Central memory CD8-positive, alpha-beta T cell (primary cell): ENCODE results near the gene RNF112.

Experiments
- ATAC-seq: fragments of 150-1000 bp; cut with Tn5 transposase; replicated peaks from 2 replicates; pipeline ENCODE4 v1.10.0; 2022; ENCODE audit warnings: mild to moderate bottlenecking, moderate FRiP score, moderate number of reproducible peaks; ENCODE audit not compliant: poor library complexity, severe bottlenecking; ENCODE audit errors: extremely low read depth
- DNase-seq, 2 donors: peaks; one replicate each; pipeline ENCODE4 v3.0.0; 2021; ENCODE audit warnings: low spot score in 2 of 2
- H3K27ac Mint-ChIP-seq: one replicate; pipeline ENCODE4 v1.8.0; 2022; ENCODE audit warnings: low read depth, mild to moderate bottlenecking, moderate library complexity, mixed read lengths
- H3K27me3 Mint-ChIP-seq: one replicate; pipeline ENCODE4 v1.8.0; 2022; ENCODE audit warnings: mixed read lengths
- H3K36me3 Mint-ChIP-seq: one replicate; pipeline ENCODE4 v1.8.0; 2022; ENCODE audit warnings: mild to moderate bottlenecking, moderate library complexity, mixed read lengths; ENCODE audit not compliant: insufficient read depth
- H3K4me1 Mint-ChIP-seq: one replicate; pipeline ENCODE4 v1.8.0; 2022; ENCODE audit warnings: mixed read lengths
- H3K4me3 Mint-ChIP-seq: one replicate; pipeline ENCODE4 v1.8.0; 2022; ENCODE audit warnings: mild to moderate bottlenecking, moderate library complexity, mixed read lengths
- H3K9me3 Mint-ChIP-seq: one replicate; pipeline ENCODE4 v1.8.0; 2022; ENCODE audit warnings: mixed read lengths

RNF112 gene

GRCh38 chr17:19401321-19402010 is 9.6 kb upstream of the RNF112 start:
- Mint-ChIP-seq H3K4me3 (no peak overlapping the region), H3K4me1 (no peaks in the 10 kb centered on the region), H3K27me3 (no peaks in the 10 kb centered on the region), H3K27ac (no peak overlapping the region), H3K9me3 (no peaks in the 10 kb centered on the region), H3K36me3 (peaks cover 3% of the 10 kb centered on the region)
- DNase-seq, result no peak
- ATAC-seq, result no peak

- Mint-ChIP-seq H3K27ac (no peak overlapping the region), H3K36me3 (peaks cover 3% of the 10 kb centered on the region), H3K9me3 (no peaks in the 10 kb centered on the region), H3K4me3 (no peak overlapping the region), H3K27me3 (no peaks in the 10 kb centered on the region), H3K4me1 (no peaks in the 10 kb centered on the region)
- ATAC-seq, result no peak
- DNase-seq, result no peak
Observed at GRCh38 chr17:19402171-19402570, 8.9 kb upstream of the RNF112 start.

DNA sequence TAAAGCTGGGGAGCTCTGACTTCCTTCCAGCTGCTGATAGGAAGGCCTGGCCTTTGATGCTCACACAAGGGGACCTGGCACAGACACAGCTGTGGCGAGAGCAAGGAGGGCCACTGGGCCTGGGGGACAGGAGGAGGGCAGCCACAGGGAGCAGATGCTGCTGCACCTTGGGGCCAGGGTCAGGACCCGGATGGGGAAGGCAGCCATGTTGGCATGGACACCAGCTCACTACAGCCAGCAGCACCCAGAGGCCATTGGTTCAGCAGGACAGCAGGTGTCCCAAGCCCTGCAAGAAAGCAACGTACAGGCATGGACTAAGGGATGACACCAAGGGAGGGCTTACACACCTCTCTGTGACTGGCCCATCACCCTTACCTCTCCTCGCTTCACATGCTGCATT is 8.0 kb upstream of the RNF112 start:
- no peak for DNase-seq
- Mint-ChIP-seq H3K36me3 (peaks cover 3% of the 10 kb centered on the region), H3K27me3 (no peaks in the 10 kb centered on the region), H3K4me1 (no peaks in the 10 kb centered on the region), H3K27ac (no peak overlapping the region), H3K4me3 (no peak overlapping the region), H3K9me3 (no peaks in the 10 kb centered on the region)
- no peak for ATAC-seq

DNA sequence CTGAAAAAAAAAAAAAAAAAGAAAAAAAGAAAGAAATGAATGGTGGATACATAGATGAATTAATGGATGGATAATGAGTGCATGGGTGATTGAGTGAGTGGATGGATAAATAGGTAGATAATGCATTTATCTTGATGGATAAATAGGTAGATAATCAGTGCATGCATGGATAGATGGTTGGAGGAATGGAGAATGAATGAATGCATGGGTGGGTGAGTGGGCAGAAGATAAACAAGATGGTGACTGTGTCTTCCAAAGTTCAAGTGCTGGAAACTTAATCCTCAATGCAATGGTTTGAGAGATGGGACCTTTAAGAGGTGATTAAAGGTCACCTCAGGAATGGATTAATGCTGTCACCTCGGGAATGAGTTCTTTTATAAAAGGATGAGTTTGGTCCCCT is 6.8 kb upstream of the RNF112 start:
- Mint-ChIP-seq H3K4me3 (no peak overlapping the region), H3K9me3 (no peaks in the 10 kb centered on the region), H3K27me3 (no peaks in the 10 kb centered on the region), H3K36me3 (peaks cover 3% of the 10 kb centered on the region), H3K27ac (no peak overlapping the region), H3K4me1 (no peaks in the 10 kb centered on the region)
- DNase-seq (no peak), ATAC-seq (no peak)

DNA sequence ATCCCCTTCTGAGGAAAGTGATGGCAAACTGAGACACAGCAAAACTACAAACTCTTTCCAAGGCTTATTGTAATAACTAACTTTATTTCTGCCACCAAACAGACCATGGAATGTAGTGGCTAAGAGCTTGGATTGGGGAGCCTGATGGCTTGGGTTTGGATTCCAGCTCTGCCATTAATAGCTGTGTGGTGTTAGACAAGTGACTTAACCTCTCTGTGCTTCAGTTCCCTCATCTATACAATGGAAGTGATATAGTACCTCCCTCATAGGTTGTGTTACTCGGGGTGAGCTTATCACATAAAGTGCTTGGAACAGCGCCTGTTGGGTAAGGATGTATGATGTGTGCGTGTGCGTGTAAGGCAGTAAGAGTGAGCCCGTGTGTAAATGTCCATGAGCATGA is 5.9 kb upstream of the RNF112 start:
- H3K4me1 Mint-ChIP-seq, result no peaks in the 10 kb centered on the region
- no peak for DNase-seq
- H3K9me3 Mint-ChIP-seq, result no peaks in the 10 kb centered on the region
- H3K4me3 Mint-ChIP-seq, result no peak overlapping the region
- no peak for ATAC-seq
- H3K36me3 Mint-ChIP-seq, result peaks cover 3% of the 10 kb centered on the region
- no peak overlapping the region for H3K27ac Mint-ChIP-seq
- no peaks in the 10 kb centered on the region for H3K27me3 Mint-ChIP-seq

DNA sequence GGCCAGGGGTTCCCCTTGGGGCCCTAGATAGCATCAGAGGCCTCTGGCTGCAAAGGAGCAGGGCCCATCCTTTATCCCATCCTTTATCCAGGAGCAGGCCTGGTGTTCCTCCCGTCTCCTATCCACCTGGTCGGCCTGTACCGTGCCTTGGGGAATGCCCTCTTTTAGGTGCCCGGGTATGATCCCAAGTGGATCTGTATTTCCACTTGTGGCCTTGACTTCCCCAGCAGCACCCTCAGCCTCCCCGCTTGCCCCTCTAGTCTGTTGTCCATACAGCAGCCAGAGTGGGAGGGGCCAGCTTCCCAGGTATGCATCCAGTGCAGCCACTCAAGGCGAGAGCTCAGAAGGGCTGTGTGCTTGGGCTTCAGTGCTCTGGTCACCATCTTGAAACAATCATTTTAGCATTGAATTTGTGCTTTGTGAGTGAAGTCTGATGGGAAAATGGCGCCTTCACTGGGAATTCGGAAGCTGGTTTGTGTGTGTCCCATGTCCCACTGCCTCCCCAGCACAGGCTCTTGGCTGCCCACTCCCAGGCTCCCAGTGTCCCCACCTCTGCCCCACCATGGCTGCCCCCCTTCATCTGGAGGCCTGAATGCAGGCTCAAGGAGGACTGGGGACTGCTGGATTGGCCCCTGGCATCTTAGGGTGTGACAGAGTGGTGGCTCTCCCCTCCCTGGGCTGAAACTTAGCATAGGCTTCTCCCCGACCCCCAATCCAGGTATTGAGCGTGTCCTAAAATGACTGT is 3.3 kb upstream of the RNF112 start:
- Mint-ChIP-seq H3K4me3 (no peak overlapping the region), H3K27me3 (peaks cover under 1% of the 10 kb centered on the region), H3K36me3 (no peaks in the 10 kb centered on the region), H3K9me3 (no peaks in the 10 kb centered on the region), H3K27ac (no peak overlapping the region), H3K4me1 (no peaks in the 10 kb centered on the region)
- no peak for DNase-seq
- ATAC-seq, result no peak

DNA sequence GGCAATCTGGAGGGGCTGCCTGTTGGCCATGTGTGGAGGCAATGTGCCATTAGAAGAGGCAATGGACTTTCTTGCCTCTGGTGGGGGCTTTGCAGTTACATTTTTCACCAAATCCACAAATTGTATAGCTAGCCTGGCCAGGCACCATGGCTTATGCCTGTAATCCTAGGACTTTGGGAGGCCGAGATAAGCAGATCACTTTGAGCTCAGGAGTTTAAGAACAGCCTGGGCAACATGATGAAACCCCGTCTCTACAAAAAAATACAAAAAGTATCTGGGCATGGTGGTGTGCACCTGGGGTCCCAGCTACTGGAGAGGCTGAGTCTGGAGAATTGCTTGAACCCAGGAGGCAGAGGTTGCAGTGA is 2.7 kb upstream of the RNF112 start:
- ATAC-seq (no peak), DNase-seq (no peak)
- Mint-ChIP-seq H3K9me3 (no peaks in the 10 kb centered on the region), H3K27me3 (peaks cover 6% of the 10 kb centered on the region), H3K36me3 (no peaks in the 10 kb centered on the region), H3K27ac (no peak overlapping the region), H3K4me1 (no peaks in the 10 kb centered on the region), H3K4me3 (no peak overlapping the region)

DNA sequence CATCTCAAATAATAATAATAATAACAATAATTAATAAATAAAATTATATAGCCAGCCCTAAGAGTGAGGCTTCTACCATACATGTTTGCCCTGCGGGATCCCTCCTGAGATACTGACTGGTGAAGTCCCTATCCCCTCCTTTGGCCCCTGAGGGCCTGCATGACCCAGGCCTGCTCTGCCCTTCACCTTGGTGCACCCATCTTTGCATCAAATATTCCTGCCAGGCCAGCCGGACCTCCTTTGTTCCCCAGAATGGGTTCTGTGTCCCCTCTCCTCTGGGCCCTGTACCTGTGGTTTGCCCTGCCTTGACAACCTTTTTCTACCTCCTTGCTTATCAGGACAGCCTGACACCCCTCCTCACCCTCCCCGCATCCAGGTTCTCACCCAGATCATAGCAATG is 2.0 kb upstream of the RNF112 start:
- peaks cover 11% of the 10 kb centered on the region for H3K27me3 Mint-ChIP-seq
- H3K4me1 Mint-ChIP-seq, result no peaks in the 10 kb centered on the region
- no peak overlapping the region for H3K4me3 Mint-ChIP-seq
- no peak for ATAC-seq
- DNase-seq, result no peak
- H3K9me3 Mint-ChIP-seq, result no peaks in the 10 kb centered on the region
- no peaks in the 10 kb centered on the region for H3K36me3 Mint-ChIP-seq
- H3K27ac Mint-ChIP-seq, result no peak overlapping the region

DNA sequence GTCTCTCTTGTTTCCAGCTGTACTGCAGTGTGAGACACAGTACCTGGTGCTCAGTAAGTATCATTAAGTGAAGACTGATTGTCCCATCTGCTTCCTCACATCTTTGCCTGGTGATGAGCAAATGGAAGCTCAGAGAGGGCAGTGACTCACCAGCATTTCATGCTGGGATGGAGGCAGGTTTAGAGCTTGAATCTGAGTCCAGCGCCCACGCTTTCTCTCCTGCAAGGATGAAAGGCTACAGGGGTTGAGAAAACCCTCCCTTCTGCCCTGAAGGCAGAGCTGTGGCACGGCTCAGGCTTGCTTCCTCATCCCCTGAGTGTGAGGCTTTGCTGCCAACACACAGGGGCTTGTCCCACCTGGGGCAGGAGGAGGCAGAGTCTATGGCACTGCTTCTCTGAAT is 1.5 kb upstream of the RNF112 start:
- no peak for DNase-seq
- no peak for ATAC-seq

DNA sequence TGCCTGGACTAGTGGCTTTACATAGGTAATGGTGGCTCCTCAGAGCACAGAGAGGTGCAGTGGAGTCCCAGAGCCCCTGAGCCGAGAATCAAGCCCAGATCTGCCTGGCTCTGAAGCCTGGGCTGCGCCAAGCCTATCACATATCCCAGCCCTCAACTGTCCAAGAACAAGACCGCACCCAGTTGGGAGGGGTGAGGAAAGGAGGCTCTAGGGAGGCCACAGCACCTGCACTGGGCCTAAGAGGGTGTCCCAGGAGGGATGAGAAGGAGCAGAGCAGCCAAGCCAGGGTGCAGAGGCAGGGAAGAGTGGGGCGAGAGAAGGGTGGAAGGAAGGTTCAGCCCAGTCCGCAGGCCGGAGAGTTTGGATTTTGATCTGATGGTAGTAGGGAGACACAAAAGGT is 941 bp upstream of the RNF112 start:
- no peak overlapping the region for H3K27ac Mint-ChIP-seq

More for the DNA sequence above, 1.5 kb upstream of the RNF112 start:
- Mint-ChIP-seq H3K27ac (no peak overlapping the region), H3K4me1 (no peaks in the 10 kb centered on the region), H3K4me3 (no peak overlapping the region), H3K9me3 (no peaks in the 10 kb centered on the region), H3K36me3 (no peaks in the 10 kb centered on the region), H3K27me3 (peaks cover 11% of the 10 kb centered on the region)

DNA sequence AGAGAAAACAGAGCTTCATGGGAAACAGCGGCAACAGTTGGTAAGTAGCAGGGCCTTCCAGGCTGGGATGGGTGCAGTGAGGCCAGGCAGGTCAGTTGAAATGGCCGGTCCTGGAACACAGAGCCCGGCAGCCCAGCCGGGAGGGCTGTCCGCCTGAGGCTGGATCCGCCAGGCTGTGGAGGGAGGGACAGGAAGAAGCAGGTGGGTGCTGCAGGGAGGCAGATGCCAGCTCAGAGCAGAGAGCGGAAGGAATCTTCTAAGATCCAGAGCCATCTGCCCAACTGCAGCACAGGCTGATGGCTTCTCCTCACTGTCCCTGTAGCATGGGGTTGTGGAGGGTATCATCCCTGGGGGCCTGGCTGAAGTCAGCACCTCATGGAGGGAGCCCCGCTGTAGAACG is 599 bp downstream of the RNF112 start:
- Mint-ChIP-seq H3K4me1 (no peaks in the 10 kb centered on the region), H3K4me3 (no peak overlapping the region), H3K27ac (no peak overlapping the region), H3K9me3 (no peaks in the 10 kb centered on the region), H3K27me3 (peaks cover 11% of the 10 kb centered on the region), H3K36me3 (no peaks in the 10 kb centered on the region)
- DNase-seq (no peak), ATAC-seq (no peak)

More for the DNA sequence above, 941 bp upstream of the RNF112 start:
- Mint-ChIP-seq H3K36me3 (no peaks in the 10 kb centered on the region), H3K4me1 (no peaks in the 10 kb centered on the region), H3K9me3 (no peaks in the 10 kb centered on the region), H3K27me3 (peaks cover 11% of the 10 kb centered on the region), H3K4me3 (no peak overlapping the region)
- no peak for ATAC-seq
- no peak for DNase-seq

DNA sequence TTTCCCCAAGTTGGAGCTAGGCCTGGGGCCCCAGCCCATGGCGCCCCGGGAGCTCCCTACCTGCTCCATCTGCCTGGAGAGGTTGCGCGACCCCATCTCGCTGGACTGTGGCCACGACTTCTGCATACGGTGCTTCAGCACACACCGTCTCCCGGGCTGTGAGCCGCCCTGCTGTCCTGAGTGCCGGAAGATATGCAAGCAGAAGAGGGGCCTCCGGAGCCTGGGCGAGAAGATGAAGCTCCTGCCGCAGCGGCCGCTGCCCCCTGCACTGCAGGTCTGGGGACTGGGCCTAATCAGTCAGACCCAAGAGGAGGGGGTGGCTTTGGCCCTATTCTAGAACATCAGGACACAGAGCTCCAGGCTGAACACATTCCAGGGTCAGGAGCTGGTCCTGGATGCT is 1.5 kb downstream of the RNF112 start:
- H3K4me1 Mint-ChIP-seq, result no peaks in the 10 kb centered on the region
- H3K27me3 Mint-ChIP-seq, result peaks cover 11% of the 10 kb centered on the region
- H3K27ac Mint-ChIP-seq, result no peak overlapping the region
- ATAC-seq, result no peak
- no peak overlapping the region for H3K4me3 Mint-ChIP-seq
- no peaks in the 10 kb centered on the region for H3K36me3 Mint-ChIP-seq
- H3K9me3 Mint-ChIP-seq, result no peaks in the 10 kb centered on the region
- DNase-seq, result no peak

GRCh38 chr17:19412984-19413383 is 2.0 kb downstream of the RNF112 start:
- no peak overlapping the region for H3K4me3 Mint-ChIP-seq
- H3K4me1 Mint-ChIP-seq, result no peaks in the 10 kb centered on the region
- no peaks in the 10 kb centered on the region for H3K36me3 Mint-ChIP-seq
- H3K9me3 Mint-ChIP-seq, result no peaks in the 10 kb centered on the region
- DNase-seq (no peak), ATAC-seq (no peak)
- peaks cover 11% of the 10 kb centered on the region for H3K27me3 Mint-ChIP-seq
- no peak overlapping the region for H3K27ac Mint-ChIP-seq
